Activated CD4-positive, CD25-positive, alpha-beta regulatory T cell treated with anti-CD3 and anti-CD28 coated beads, Interleukin-2, amount 50 U/mL, for 16 hours (primary cell): ENCODE results near the gene MMADHC.
"Not testable (repeated sequence)": the region's sequence is repeated elsewhere in the genome, so short reads cannot be mapped to it uniquely, and the experiment has no call there.

ENCODE experiments used
- DNase-seq: peaks from one replicate; pipeline ENCODE4 v3.0.0-alpha.2; 2020; ENCODE audit warnings: low read depth, low spot score

MMADHC gene

GRCh38 chr2:149595056-149595963 lies 7.7 kb upstream of the MMADHC start:
- DNase-seq, result no peak

GRCh38 chr2:149594411-149594810 lies 6.8 kb upstream of the MMADHC start:
- no peak for DNase-seq

- no peak for DNase-seq
These were observed 444 bp upstream of the MMADHC start for GRCh38 chr2:149587950-149588487.

- no peak for DNase-seq
These were observed 716 bp downstream of the MMADHC start for GRCh38 chr2:149586898-149587219.

- DNase-seq, result no peak
These were observed 1.5 kb downstream of the MMADHC start for GRCh38 chr2:149586063-149586462.

GRCh38 chr2:149585166-149585885 lies 2.2 kb downstream of the MMADHC start:
- no peak for DNase-seq

- DNase-seq, result no peak
These were observed 7.3 kb downstream of the MMADHC start for GRCh38 chr2:149579972-149580882.

GRCh38 chr2:149577269-149577668 lies 10.3 kb downstream of the MMADHC start:
- no peak for DNase-seq

- no peak for DNase-seq
These were observed 11.8 kb downstream of the MMADHC start for GRCh38 chr2:149575752-149576151.

GRCh38 chr2:149575277-149575676 lies 12.3 kb downstream of the MMADHC start:
- no peak for DNase-seq

GRCh38 chr2:149573760-149574159 lies 13.8 kb downstream of the MMADHC start:
- DNase-seq, result no peak

GRCh38 chr2:149572102-149572953 lies 15.2 kb downstream of the MMADHC start:
- no peak for DNase-seq

GRCh38 chr2:149568138-149568537 lies 19.4 kb downstream of the MMADHC start:
- DNase-seq, result no peak

- DNase-seq, result no peak
These were observed 20.9 kb downstream of the MMADHC start for GRCh38 chr2:149566652-149567051.

- not testable (repeated sequence) for DNase-seq
These were observed 21.9 kb downstream of the MMADHC start for GRCh38 chr2:149565625-149566024.

GRCh38 chr2:149564983-149565382 lies 22.6 kb downstream of the MMADHC start:
- DNase-seq, result no peak

- no peak for DNase-seq
These were observed 23.5 kb downstream of the MMADHC start for GRCh38 chr2:149564097-149564496.

GRCh38 chr2:149562324-149562723 lies 25.3 kb downstream of the MMADHC start:
- DNase-seq, result no peak

- DNase-seq, result no peak
These were observed 26.2 kb downstream of the MMADHC start for GRCh38 chr2:149561309-149561926.

GRCh38 chr2:149559341-149560068 lies 28.1 kb downstream of the MMADHC start:
- DNase-seq, result no peak
